Dendritic cell treated with granulocyte-macrophage colony-stimulating factor and Interleukin-4, amounts not matched to agents 40 ng/mL and 50 ng/mL, for 4 days (primary cell): ENCODE data around the gene ASB1.

Experiments
- H3K27ac Mint-ChIP-seq: one replicate; pipeline ENCODE4 v1.8.0; 2022; ENCODE audit warnings: mild to moderate bottlenecking, mixed read lengths
- H3K27me3 Mint-ChIP-seq: one replicate; pipeline ENCODE4 v1.8.0; 2022; ENCODE audit warnings: mild to moderate bottlenecking, mixed read lengths
- H3K36me3 Mint-ChIP-seq: one replicate; pipeline ENCODE4 v1.8.0; 2022; ENCODE audit warnings: low read depth, mixed read lengths
- H3K4me1 Mint-ChIP-seq: one replicate; pipeline ENCODE4 v1.8.0; 2022; ENCODE audit warnings: low read depth, mixed read lengths
- H3K4me3 Mint-ChIP-seq: one replicate; pipeline ENCODE4 v1.8.0; 2022; ENCODE audit warnings: mild to moderate bottlenecking, moderate library complexity, mixed read lengths
- H3K9me3 Mint-ChIP-seq: one replicate; pipeline ENCODE4 v1.8.0; 2022; ENCODE audit warnings: mixed read lengths
- intact Hi-C: fragments of 100-400 bp; cut with micrococcal nuclease; formaldehyde crosslinking; loops from one replicate; pipeline ENCODE4 v1.15.0; 2022

The ASB1 gene

GRCh38 chr2:238423561-238424312, 3.0 kb upstream of the ASB1 start:
- Mint-ChIP-seq H3K4me3 (no peak overlapping the region), H3K9me3 (no peaks in the 10 kb centered on the region), H3K4me1 (peaks cover 26% of the 10 kb centered on the region), H3K27ac (no peak overlapping the region), H3K36me3 (peaks cover 9% of the 10 kb centered on the region), H3K27me3 (peaks cover 7% of the 10 kb centered on the region)
- intact Hi-C loops = loop anchor here (10.0 kb wide), 1 partner anchor 49 kb away; no protein-coding TSS in a partner anchor

DNA sequence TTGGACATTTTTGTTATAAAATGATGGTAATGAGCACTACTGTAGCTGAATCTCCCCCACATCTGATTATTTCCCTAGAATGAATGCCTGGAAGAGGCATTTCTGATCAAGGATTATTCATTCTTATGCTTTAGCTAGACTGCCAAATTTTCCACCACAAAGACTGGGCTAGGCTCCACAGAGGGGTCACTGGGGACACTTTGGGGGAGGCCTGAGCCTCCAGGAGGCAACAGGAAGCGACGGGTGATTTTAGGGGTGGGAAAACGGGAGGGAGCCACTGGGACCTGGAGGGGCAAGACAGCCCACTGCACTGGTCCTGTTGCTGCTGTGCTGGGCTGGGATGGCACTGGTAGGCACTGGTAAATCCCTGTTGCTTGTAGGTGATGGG, 2.4 kb upstream of the ASB1 start:
- Mint-ChIP-seq H3K27me3 (peaks cover 7% of the 10 kb centered on the region), H3K4me1 (peaks cover 29% of the 10 kb centered on the region), H3K4me3 (no peak overlapping the region), H3K9me3 (no peaks in the 10 kb centered on the region), H3K36me3 (peaks cover 9% of the 10 kb centered on the region), H3K27ac (no peak overlapping the region)
- intact Hi-C loops = loop anchor here (10.0 kb wide), 1 partner anchor 50 kb away; no protein-coding TSS in a partner anchor

- intact Hi-C loops = loop anchor here (10.0 kb wide), 1 partner anchor 51 kb away; no protein-coding TSS in a partner anchor
- Mint-ChIP-seq H3K9me3 (no peaks in the 10 kb centered on the region), H3K4me3 (peak overlapping the region; percentile 83), H3K36me3 (peaks cover 16% of the 10 kb centered on the region), H3K27ac (no peak overlapping the region), H3K27me3 (peaks cover 7% of the 10 kb centered on the region), H3K4me1 (peaks cover 36% of the 10 kb centered on the region)
These were observed 1.2 kb upstream of the ASB1 start for GRCh38 chr2:238425505-238425978.

DNA sequence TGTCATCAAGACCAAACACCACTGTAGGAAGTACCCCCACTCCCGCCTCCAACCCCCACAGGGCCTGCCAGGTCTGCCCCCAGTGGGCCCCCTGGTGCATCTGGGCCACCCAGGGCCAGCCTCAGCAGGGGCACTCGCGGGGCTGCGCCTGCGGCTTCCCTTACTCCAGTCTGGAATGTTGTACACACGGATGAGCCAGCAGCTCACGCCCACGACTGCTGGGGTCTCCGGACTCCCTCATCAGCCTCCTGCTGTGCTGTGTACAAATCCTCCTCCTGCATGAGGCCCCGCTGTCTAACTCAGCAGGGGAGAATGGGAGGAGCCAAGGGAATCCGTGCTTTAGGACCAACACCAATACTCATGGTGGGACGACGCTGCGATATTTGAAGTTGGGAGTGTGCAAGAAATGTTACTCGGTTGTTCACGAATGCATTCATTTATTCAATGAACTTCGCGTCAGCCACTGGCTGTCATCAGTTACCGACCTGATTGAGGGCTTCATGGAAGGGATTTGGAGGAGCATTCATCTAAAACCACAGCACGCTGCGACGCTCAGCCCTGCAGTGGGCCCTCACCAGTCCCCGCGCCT, 654 bp upstream of the ASB1 start:
- intact Hi-C loops = loop anchor here (10.0 kb wide), 1 partner anchor 51 kb away; no protein-coding TSS in a partner anchor
- Mint-ChIP-seq H3K27me3 (peaks cover 7% of the 10 kb centered on the region), H3K4me3 (peak overlapping the region; percentile 83), H3K4me1 (peaks cover 38% of the 10 kb centered on the region), H3K9me3 (no peaks in the 10 kb centered on the region), H3K36me3 (peaks cover 18% of the 10 kb centered on the region), H3K27ac (peak overlapping the region; percentile 87)

- peak overlapping the region; percentile 87 for H3K27ac Mint-ChIP-seq
- H3K4me3 Mint-ChIP-seq = peak overlapping the region; percentile 83
- peaks cover 2% of the 10 kb centered on the region for H3K27me3 Mint-ChIP-seq
- H3K36me3 Mint-ChIP-seq = peaks cover 22% of the 10 kb centered on the region
- peaks cover 52% of the 10 kb centered on the region for H3K4me1 Mint-ChIP-seq
- intact Hi-C loops = loop anchor here (10.0 kb wide), 1 partner anchor 53 kb away; no protein-coding TSS in a partner anchor
- no peaks in the 10 kb centered on the region for H3K9me3 Mint-ChIP-seq
These were observed 872 bp downstream of the ASB1 start for GRCh38 chr2:238427435-238428162.

GRCh38 chr2:238428866-238429265, 2.1 kb downstream of the ASB1 start:
- peaks cover 35% of the 10 kb centered on the region for H3K36me3 Mint-ChIP-seq

GRCh38 chr2:238430781-238431180, 4.1 kb downstream of the ASB1 start:
- Mint-ChIP-seq H3K9me3 (no peaks in the 10 kb centered on the region), H3K36me3 (peaks cover 54% of the 10 kb centered on the region), H3K4me1 (peaks cover 71% of the 10 kb centered on the region), H3K27me3 (peaks cover 2% of the 10 kb centered on the region), H3K4me3 (no peak overlapping the region), H3K27ac (no peak overlapping the region)
- intact Hi-C loops = no loop called here

More at GRCh38 chr2:238428866-238429265, 2.1 kb downstream of the ASB1 start:
- Mint-ChIP-seq H3K4me3 (no peak overlapping the region), H3K27me3 (peaks cover 2% of the 10 kb centered on the region), H3K27ac (no peak overlapping the region), H3K9me3 (no peaks in the 10 kb centered on the region), H3K4me1 (peaks cover 65% of the 10 kb centered on the region)
- intact Hi-C loops = loop anchor here (10.0 kb wide), 1 partner anchor 54 kb away; no protein-coding TSS in a partner anchor

GRCh38 chr2:238431456-238431855, 4.7 kb downstream of the ASB1 start:
- no peaks in the 10 kb centered on the region for H3K27me3 Mint-ChIP-seq
- no peak overlapping the region for H3K4me3 Mint-ChIP-seq
- intact Hi-C loops = no loop called here
- peaks cover 61% of the 10 kb centered on the region for H3K36me3 Mint-ChIP-seq
- H3K4me1 Mint-ChIP-seq = peaks cover 65% of the 10 kb centered on the region
- H3K9me3 Mint-ChIP-seq = no peaks in the 10 kb centered on the region
- no peak overlapping the region for H3K27ac Mint-ChIP-seq

- Mint-ChIP-seq H3K27me3 (no peaks in the 10 kb centered on the region), H3K36me3 (peaks cover 67% of the 10 kb centered on the region), H3K4me1 (peaks cover 54% of the 10 kb centered on the region), H3K9me3 (no peaks in the 10 kb centered on the region), H3K27ac (peak overlapping the region; percentile 45), H3K4me3 (no peak overlapping the region)
- intact Hi-C loops = no loop called here
These were observed 6.7 kb downstream of the ASB1 start for GRCh38 chr2:238433300-238433915.

GRCh38 chr2:238433941-238434845, 7.5 kb downstream of the ASB1 start:
- intact Hi-C loops = no loop called here
- H3K4me3 Mint-ChIP-seq = no peak overlapping the region
- peaks cover 56% of the 10 kb centered on the region for H3K4me1 Mint-ChIP-seq
- peak overlapping the region; percentile 45 for H3K27ac Mint-ChIP-seq
- H3K36me3 Mint-ChIP-seq = peaks cover 67% of the 10 kb centered on the region
- no peaks in the 10 kb centered on the region for H3K27me3 Mint-ChIP-seq
- no peaks in the 10 kb centered on the region for H3K9me3 Mint-ChIP-seq

GRCh38 chr2:238434846-238435751, 8.4 kb downstream of the ASB1 start:
- Mint-ChIP-seq H3K36me3 (peaks cover 67% of the 10 kb centered on the region), H3K27ac (peak overlapping the region; percentile 18), H3K4me1 (peaks cover 60% of the 10 kb centered on the region), H3K4me3 (no peak overlapping the region), H3K27me3 (no peaks in the 10 kb centered on the region), H3K9me3 (no peaks in the 10 kb centered on the region)
- intact Hi-C loops = no loop called here

DNA sequence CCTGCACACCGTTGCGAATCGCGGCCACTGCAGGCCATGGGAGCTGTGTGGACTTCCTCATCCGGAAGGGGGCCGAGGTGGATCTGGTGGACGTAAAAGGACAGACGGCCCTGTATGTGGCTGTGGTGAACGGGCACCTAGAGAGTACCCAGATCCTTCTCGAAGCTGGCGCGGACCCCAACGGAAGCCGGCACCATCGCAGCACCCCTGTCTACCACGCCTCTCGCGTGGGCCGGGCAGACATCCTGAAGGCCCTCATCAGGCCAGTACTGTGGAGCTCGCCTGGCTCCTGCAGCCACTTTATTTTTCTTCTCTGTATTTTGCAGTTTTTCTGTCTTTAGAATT, 9.0 kb downstream of the ASB1 start:
- Mint-ChIP-seq H3K4me1 (peaks cover 62% of the 10 kb centered on the region), H3K9me3 (no peaks in the 10 kb centered on the region), H3K27me3 (no peaks in the 10 kb centered on the region), H3K27ac (peak overlapping the region; percentile 18), H3K36me3 (peaks cover 67% of the 10 kb centered on the region), H3K4me3 (no peak overlapping the region)
- intact Hi-C loops = no loop called here
